Measurements from ENCODE around the gene CFB.

Gene CFB

DNA sequence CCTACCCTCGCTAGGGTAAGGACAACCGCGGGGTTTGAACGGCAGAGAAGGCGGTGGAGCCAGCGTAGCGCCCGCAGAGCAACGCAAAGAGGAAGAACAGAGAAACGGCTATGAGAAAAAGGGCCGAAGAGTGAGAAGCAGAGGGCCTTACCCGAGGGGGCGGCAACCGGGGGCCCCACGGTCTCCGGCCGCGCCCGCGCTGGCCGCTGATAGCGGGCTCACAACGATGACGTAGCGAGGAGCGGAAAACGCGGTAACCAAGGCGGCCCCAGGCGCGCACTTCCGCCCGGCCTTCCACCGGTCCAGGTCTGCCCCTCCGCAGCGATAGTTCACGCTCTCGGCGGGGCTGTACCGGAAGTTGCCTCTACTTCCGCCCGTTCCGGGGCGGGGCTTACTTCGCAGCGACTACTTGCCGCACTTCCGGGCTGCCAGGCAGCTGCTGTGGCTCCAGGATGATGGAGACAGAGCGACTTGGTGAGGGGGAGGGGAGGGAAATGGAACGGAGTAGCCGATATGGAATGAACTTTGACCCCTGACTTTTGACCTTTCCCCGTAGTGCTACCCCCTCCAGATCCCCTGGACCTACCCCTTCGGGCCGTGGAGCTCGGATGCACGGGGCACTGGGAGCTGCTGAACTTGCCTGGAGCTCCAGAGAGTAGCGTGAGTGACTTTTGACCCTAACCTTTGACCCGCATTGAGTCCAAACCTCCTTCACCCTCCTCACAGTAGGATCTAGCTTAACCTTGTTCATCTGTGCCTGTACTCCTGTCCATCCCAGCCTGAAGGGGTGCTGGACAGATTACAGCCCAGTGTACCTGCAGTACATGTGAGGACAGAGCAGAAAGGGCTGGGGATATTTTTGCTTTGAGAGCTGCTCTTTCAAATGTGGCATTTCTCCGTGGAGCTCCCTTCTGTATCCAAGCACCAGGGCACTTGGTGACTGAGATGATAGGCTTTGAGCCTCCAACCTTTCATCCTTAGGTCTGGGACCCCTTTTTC lies 13.1 kb downstream of the CFB start, which contains the start of the genes NELFE and SKIC2:
Gene NELFE (minus strand): TSS at position 231 of the 999 bp plus-strand sequence. CDS start 525 bp downstream, outside the sequence.
Gene SKIC2 (plus strand): TSS at position 435 of the 999 bp plus-strand sequence. CDS start 18 bp downstream, at position 453.
- TF ChIP-seq FOXP2 (optimal IDR thresholded peaks at IDR 0.05; ENCODE audit: control extremely low read depth, extremely low read length, insufficient read depth): peak; percentile 94
- peak; percentile 82; the same call in 1 of the 2 replicates for TF ChIP-seq POLR2AphosphoS5 (IDR thresholded peaks at IDR 0.05; ENCODE audit: borderline replicate concordance, low read depth, low read length)
- TF ChIP-seq EZH2 (IDR thresholded peaks at IDR 0.05): no peak
- Histone ChIP-seq H3K4me3 (peak within 1 kb of the TSS; percentile 98), H3K9ac (ENCODE audit: insufficient read length) (peak within 1 kb of the TSS; percentile 97), H3K9me3 (ENCODE audit: low read depth, low read length) (no peaks in the 10 kb centered on the region), H3K36me3 (ENCODE audit: insufficient read depth, low read length) (peaks cover 51% of the 10 kb centered on the region), H3K27ac (peak within 1 kb of the TSS; percentile 70)
- DNase-seq (ENCODE audit: low read depth, low spot score): peak; percentile 65

DNA sequence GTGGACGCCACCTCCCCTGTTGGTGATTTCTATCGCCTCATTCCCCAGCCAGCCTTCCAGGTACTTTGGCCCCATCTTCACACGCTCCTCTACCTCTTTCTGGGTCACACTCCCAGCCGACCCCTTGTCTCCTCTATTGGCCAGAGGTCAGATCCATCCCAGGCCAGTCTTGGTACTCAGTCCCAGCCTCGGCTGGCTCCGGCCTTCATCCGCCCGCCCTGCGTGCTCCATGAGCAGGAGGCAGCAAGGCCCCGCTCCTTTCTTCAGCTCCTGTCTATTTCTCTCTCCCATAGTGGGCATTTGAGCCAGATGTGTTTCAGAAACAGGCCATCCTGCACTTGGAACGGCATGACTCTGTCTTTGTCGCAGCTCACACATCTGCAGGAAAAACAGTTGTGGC lies 15.7 kb downstream of the CFB start:
- Histone ChIP-seq H3K36me3 (ENCODE audit: insufficient read depth, low read length) (peaks cover 44% of the 10 kb centered on the region), H3K27ac (no peak overlapping the region), H3K9me3 (ENCODE audit: low read depth, low read length) (no peaks in the 10 kb centered on the region), H3K4me3 (no peak overlapping the region), H3K9ac (ENCODE audit: insufficient read length) (no peak overlapping the region)
- TF ChIP-seq FOXP2 (optimal IDR thresholded peaks at IDR 0.05; ENCODE audit: control extremely low read depth, extremely low read length, insufficient read depth): no peak
- TF ChIP-seq POLR2AphosphoS5 (IDR thresholded peaks at IDR 0.05; ENCODE audit: borderline replicate concordance, low read depth, low read length): no peak
- no peak for TF ChIP-seq EZH2 (IDR thresholded peaks at IDR 0.05)
- no peak for DNase-seq (ENCODE audit: low read depth, low spot score)

GRCh38 chr6:31963921-31964320 lies 18.0 kb downstream of the CFB start:
- TF ChIP-seq FOXP2 (optimal IDR thresholded peaks at IDR 0.05; ENCODE audit: control extremely low read depth, extremely low read length, insufficient read depth) (no peak), POLR2AphosphoS5 (IDR thresholded peaks at IDR 0.05; ENCODE audit: borderline replicate concordance, low read depth, low read length) (no peak), EZH2 (IDR thresholded peaks at IDR 0.05) (no peak)
- no peak overlapping the region for H3K4me3 ChIP-seq
- H3K9me3 ChIP-seq (ENCODE audit: low read depth, low read length): no peaks in the 10 kb centered on the region
- H3K27ac ChIP-seq: no peak overlapping the region
- H3K9ac ChIP-seq (ENCODE audit: insufficient read length): no peak overlapping the region
- DNase-seq (ENCODE audit: low read depth, low spot score): no peak
- peaks cover 55% of the 10 kb centered on the region; the same call in 1 of the 2 replicates for H3K36me3 ChIP-seq (ENCODE audit: insufficient read depth, low read length)

GRCh38 chr6:31965700-31966099 lies 19.8 kb downstream of the CFB start:
- TF ChIP-seq FOXP2 (optimal IDR thresholded peaks at IDR 0.05; ENCODE audit: control extremely low read depth, extremely low read length, insufficient read depth): no peak
- TF ChIP-seq POLR2AphosphoS5 (IDR thresholded peaks at IDR 0.05; ENCODE audit: borderline replicate concordance, low read depth, low read length): no peak
- TF ChIP-seq EZH2 (IDR thresholded peaks at IDR 0.05): no peak
- Histone ChIP-seq H3K9ac (ENCODE audit: insufficient read length) (no peak overlapping the region), H3K36me3 (ENCODE audit: insufficient read depth, low read length) (peaks cover 66% of the 10 kb centered on the region; the same call in 1 of the 2 replicates), H3K4me3 (no peak overlapping the region), H3K9me3 (ENCODE audit: low read depth, low read length) (no peaks in the 10 kb centered on the region), H3K27ac (no peak overlapping the region)
- no peak for DNase-seq (ENCODE audit: low read depth, low spot score)

DNA sequence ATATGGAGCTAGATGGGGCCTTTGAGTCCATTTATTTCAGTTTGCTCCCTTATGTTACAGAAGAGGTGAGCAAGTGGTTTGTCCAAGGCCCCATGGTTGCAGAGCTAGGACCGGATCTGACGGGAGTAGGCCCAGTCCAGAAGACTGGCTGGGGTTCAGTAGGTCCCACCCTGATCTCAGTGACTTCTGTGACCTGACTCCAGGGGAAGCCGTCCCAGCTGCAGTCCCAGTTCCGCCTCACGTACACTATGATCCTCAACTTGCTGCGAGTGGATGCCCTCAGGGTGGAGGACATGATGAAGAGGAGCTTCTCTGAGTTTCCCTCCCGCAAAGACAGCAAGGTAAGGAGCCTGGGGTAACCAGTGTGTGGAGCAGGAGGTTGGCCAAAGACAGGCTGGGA lies 20.6 kb downstream of the CFB start:
- Histone ChIP-seq H3K4me3 (no peak overlapping the region), H3K9ac (ENCODE audit: insufficient read length) (no peak overlapping the region), H3K27ac (no peak overlapping the region), H3K36me3 (ENCODE audit: insufficient read depth, low read length) (peaks cover 63% of the 10 kb centered on the region; the same call in 1 of the 2 replicates), H3K9me3 (ENCODE audit: low read depth, low read length) (no peaks in the 10 kb centered on the region)
- no peak for TF ChIP-seq FOXP2 (optimal IDR thresholded peaks at IDR 0.05; ENCODE audit: control extremely low read depth, extremely low read length, insufficient read depth)
- DNase-seq (ENCODE audit: low read depth, low spot score): no peak

GRCh38 chr6:31966997-31967925 lies 21.4 kb downstream of the CFB start:
- no peak overlapping the region for H3K9ac ChIP-seq (ENCODE audit: insufficient read length)
- no peaks in the 10 kb centered on the region for H3K9me3 ChIP-seq (ENCODE audit: low read depth, low read length)
- no peak for TF ChIP-seq EZH2 (IDR thresholded peaks at IDR 0.05)
- no peak overlapping the region for H3K4me3 ChIP-seq
- H3K27ac ChIP-seq: no peak overlapping the region
- peaks cover 63% of the 10 kb centered on the region; the same call in 1 of the 2 replicates for H3K36me3 ChIP-seq (ENCODE audit: insufficient read depth, low read length)
- DNase-seq (ENCODE audit: low read depth, low spot score): no peak

DNA sequence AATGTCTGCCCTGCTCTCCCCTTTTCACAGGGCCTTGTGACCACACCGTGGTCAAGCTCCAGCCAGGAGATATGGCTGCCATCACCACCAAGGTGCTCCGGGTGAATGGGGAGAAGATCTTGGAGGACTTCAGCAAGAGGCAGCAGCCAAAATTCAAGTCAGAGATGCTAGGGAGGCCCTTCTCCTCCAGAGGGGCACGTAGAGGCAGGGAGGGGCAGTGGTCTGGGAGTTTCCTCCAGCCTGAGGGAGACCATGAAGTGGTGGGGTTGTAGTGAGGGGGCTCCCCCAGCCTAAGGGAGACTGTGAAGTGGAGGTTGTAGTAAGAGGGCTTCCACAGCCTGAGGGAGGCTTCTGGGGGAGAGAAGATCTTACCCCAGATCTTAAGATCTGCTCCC lies 22.0 kb downstream of the CFB start:
- DNase-seq (ENCODE audit: low read depth, low spot score): no peak
- H3K36me3 ChIP-seq (ENCODE audit: insufficient read depth, low read length): peaks cover 56% of the 10 kb centered on the region; the same call in 1 of the 2 replicates
- no peak overlapping the region for H3K27ac ChIP-seq

GRCh38 chr6:31968326-31968725 lies 22.4 kb downstream of the CFB start:
- H3K36me3 ChIP-seq (ENCODE audit: insufficient read depth, low read length): peaks cover 54% of the 10 kb centered on the region; the same call in 1 of the 2 replicates
- no peak for DNase-seq (ENCODE audit: low read depth, low spot score)
- no peak overlapping the region for H3K9ac ChIP-seq (ENCODE audit: insufficient read length)
- H3K4me3 ChIP-seq: no peak overlapping the region
- H3K9me3 ChIP-seq (ENCODE audit: low read depth, low read length): no peaks in the 10 kb centered on the region
- no peak for TF ChIP-seq POLR2AphosphoS5 (IDR thresholded peaks at IDR 0.05; ENCODE audit: borderline replicate concordance, low read depth, low read length)
- TF ChIP-seq EZH2 (IDR thresholded peaks at IDR 0.05): no peak
- TF ChIP-seq FOXP2 (optimal IDR thresholded peaks at IDR 0.05; ENCODE audit: control extremely low read depth, extremely low read length, insufficient read depth): no peak
- no peak overlapping the region for H3K27ac ChIP-seq

More for the DNA sequence above, 22.0 kb downstream of the CFB start:
- no peaks in the 10 kb centered on the region for H3K9me3 ChIP-seq (ENCODE audit: low read depth, low read length)
- TF ChIP-seq POLR2AphosphoS5 (IDR thresholded peaks at IDR 0.05; ENCODE audit: borderline replicate concordance, low read depth, low read length) (no peak), FOXP2 (optimal IDR thresholded peaks at IDR 0.05; ENCODE audit: control extremely low read depth, extremely low read length, insufficient read depth) (no peak), EZH2 (IDR thresholded peaks at IDR 0.05) (no peak)
- no peak overlapping the region for H3K9ac ChIP-seq (ENCODE audit: insufficient read length)
- no peak overlapping the region for H3K4me3 ChIP-seq

All from SK-N-MC (cell line).